Parathyroid adenoma (tissue), 2 donors: ENCODE measurements around the gene LYRM1.

Source experiments
- H2AFZ ChIP-seq: fragments of 300-600 bp; sonication (generic); one replicate; pipeline ENCODE4 v1.7.0; 2017; ENCODE audit warnings: antibody characterized with exemption, mild to moderate bottlenecking
- H3K27ac ChIP-seq: fragments of 300-600 bp; sonication (generic); one replicate; pipeline ENCODE4 v1.7.0; 2017
- H3K27me3 ChIP-seq: fragments of 300-600 bp; sonication (generic); one replicate; pipeline ENCODE4 v1.7.0; 2017; ENCODE audit warnings: low read length; ENCODE audit not compliant: control insufficient read depth, insufficient read depth
- H3K36me3 ChIP-seq: fragments of 300-600 bp; sonication (generic); one replicate; pipeline ENCODE4 v1.7.0; 2017; ENCODE audit warnings: low read length; ENCODE audit not compliant: control insufficient read depth, insufficient read depth
- H3K4me1 ChIP-seq: fragments of 300-600 bp; sonication (generic); one replicate; pipeline ENCODE4 v1.7.0; 2017; ENCODE audit warnings: control low read depth
- H3K4me2 ChIP-seq: fragments of 300-600 bp; sonication (generic); one replicate; pipeline ENCODE4 v1.7.0; 2017; ENCODE audit warnings: low read length
- H3K4me3 ChIP-seq: fragments of 300-600 bp; sonication (generic); one replicate; pipeline ENCODE4 v1.7.0; 2017; ENCODE audit warnings: low read depth, low read length
- H3K79me2 ChIP-seq: fragments of 300-600 bp; sonication (generic); one replicate; pipeline ENCODE4 v1.7.0; 2017; ENCODE audit warnings: control low read depth
- H3K9ac ChIP-seq: fragments of 300-600 bp; sonication (generic); one replicate; pipeline ENCODE4 v1.7.0; 2017; ENCODE audit warnings: mild to moderate bottlenecking
- H3K9me3 ChIP-seq: fragments of 300-600 bp; sonication (generic); one replicate; pipeline ENCODE4 v1.7.0; 2017; ENCODE audit warnings: low read length; ENCODE audit not compliant: control insufficient read depth
- TF ChIP-seq, protein P1 (sequence below): fragments of 300-600 bp; sonication (generic); IDR thresholded peaks from one replicate; pipeline ENCODE4 v1.7.0; 2017; ENCODE audit warnings: antibody characterized with exemption, mild to moderate bottlenecking
- donor health status: primary hyperparathyroidism.

LYRM1 gene

DNA sequence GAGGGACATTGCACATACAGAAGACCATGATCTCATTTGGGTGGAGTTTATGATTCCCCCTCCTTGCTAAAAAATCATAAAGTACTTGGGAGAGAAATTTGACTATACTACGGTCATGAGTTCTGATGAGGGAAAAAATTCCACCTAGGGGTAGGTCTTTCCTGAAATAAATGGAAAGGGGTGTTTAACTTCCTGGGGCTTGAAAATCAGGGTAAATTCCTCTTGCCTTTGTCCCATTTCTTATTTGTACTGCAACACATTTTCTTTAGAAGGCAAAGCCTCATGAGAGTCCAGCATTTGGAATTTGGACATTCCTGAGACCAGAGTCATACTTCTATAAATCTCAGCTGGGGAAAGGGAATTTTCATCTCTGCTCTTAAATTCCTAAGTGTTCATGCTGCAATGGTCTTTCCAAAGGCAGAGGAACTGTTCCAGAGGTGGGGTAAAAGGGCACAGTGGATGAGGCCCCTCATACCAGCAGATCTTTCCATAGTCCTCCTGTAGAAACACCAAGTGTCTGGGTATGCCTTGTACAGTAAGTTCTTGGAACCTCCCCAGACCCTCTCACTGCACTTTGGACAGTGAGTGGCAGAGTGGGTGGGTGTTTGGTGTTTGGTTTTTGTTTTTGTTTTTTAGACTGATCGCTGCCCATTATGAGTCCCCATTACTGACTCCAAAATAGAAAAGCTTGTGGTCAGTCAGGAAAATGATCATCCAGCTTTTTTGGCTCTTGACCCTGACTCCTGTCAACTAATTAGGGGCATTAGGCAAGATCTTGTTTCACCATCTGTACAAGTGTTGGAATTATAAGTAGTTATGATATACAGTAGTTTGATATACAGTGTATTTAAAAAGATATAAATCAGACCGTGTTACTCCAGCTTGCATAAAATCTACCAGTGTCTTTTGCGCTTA, 6.0 kb downstream of the LYRM1 start:
- TF ChIP-seq, protein P1, sequence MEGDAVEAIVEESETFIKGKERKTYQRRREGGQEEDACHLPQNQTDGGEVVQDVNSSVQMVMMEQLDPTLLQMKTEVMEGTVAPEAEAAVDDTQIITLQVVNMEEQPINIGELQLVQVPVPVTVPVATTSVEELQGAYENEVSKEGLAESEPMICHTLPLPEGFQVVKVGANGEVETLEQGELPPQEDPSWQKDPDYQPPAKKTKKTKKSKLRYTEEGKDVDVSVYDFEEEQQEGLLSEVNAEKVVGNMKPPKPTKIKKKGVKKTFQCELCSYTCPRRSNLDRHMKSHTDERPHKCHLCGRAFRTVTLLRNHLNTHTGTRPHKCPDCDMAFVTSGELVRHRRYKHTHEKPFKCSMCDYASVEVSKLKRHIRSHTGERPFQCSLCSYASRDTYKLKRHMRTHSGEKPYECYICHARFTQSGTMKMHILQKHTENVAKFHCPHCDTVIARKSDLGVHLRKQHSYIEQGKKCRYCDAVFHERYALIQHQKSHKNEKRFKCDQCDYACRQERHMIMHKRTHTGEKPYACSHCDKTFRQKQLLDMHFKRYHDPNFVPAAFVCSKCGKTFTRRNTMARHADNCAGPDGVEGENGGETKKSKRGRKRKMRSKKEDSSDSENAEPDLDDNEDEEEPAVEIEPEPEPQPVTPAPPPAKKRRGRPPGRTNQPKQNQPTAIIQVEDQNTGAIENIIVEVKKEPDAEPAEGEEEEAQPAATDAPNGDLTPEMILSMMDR = no peak
- H3K4me3 ChIP-seq = no peak overlapping the region

DNA sequence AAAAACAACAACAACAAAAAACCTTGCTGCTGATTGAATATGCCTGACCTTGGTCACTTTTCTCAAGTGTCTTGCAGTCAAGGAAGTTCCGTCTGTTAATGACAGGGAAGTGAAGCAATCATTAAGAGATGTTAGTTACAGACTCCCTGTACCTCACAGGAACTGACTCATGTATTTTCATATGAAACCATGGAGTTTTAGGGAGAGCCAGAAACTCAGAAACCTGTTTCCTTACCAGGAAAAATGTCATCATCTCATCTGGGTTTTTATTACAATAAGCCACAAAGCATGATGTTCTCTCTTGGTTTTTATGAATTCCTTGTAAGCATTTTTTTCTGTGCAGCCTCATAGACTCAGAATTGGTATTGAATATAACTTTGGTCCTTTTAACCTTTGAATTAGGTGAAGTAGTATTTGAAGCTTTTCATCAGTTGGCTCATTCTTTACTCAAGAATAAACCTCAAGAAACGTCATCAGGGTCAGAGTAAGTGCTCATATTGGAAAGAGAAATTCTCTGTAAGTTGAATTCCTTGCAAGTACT, 10.3 kb downstream of the LYRM1 start:
- Histone ChIP-seq H3K27me3 (no peaks in the 10 kb centered on the region), H3K27ac (peak overlapping the region; percentile 31), H3K9ac (no peak overlapping the region), H3K4me3 (no peak overlapping the region), H3K4me1 (no peaks in the 10 kb centered on the region), H3K9me3 (no peaks in the 10 kb centered on the region), H3K36me3 (no peaks in the 10 kb centered on the region), H2AFZ (no peak overlapping the region), H3K79me2 (peaks cover 35% of the 10 kb centered on the region), H3K4me2 (no peak overlapping the region)
- TF ChIP-seq, protein P1 = no peak

More for the DNA sequence above, 6.0 kb downstream of the LYRM1 start:
- no peak overlapping the region for H2AFZ ChIP-seq
- peak overlapping the region; percentile 25 for H3K27ac ChIP-seq
- H3K9ac ChIP-seq = no peak overlapping the region
- H3K4me1 ChIP-seq = peaks cover 29% of the 10 kb centered on the region
- no peak overlapping the region for H3K4me2 ChIP-seq
- no peaks in the 10 kb centered on the region for H3K27me3 ChIP-seq
- H3K79me2 ChIP-seq = peaks cover 35% of the 10 kb centered on the region
- no peaks in the 10 kb centered on the region for H3K9me3 ChIP-seq
- no peaks in the 10 kb centered on the region for H3K36me3 ChIP-seq

DNA sequence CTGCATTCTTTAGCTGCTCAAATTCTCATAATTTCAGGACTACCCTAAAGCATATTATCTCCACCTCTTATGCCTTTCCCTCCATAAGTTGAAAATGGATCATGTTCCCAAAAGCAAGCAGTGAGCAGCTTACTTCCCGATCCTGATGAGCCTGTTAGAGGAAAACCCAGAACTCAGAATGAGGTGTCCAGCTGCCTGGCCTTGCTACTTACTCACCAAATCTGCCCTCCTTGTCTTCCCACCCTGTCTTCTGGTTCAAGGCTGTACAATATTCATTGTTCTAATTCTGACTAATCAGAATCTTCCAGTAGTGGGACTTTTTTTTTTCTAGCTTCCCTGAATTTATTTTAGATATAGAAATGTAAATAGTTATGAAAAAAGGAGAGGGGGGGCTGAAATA, 10.8 kb downstream of the LYRM1 start:
- H2AFZ ChIP-seq = no peak overlapping the region
- no peaks in the 10 kb centered on the region for H3K4me1 ChIP-seq
- H3K79me2 ChIP-seq = peaks cover 32% of the 10 kb centered on the region
- H3K4me2 ChIP-seq = no peak overlapping the region
- no peak overlapping the region for H3K9ac ChIP-seq
- H3K36me3 ChIP-seq = no peaks in the 10 kb centered on the region
- H3K9me3 ChIP-seq = no peaks in the 10 kb centered on the region
- no peaks in the 10 kb centered on the region for H3K27me3 ChIP-seq
- H3K27ac ChIP-seq = peak overlapping the region; percentile 31
- TF ChIP-seq, protein P1 = no peak
- H3K4me3 ChIP-seq = no peak overlapping the region

DNA sequence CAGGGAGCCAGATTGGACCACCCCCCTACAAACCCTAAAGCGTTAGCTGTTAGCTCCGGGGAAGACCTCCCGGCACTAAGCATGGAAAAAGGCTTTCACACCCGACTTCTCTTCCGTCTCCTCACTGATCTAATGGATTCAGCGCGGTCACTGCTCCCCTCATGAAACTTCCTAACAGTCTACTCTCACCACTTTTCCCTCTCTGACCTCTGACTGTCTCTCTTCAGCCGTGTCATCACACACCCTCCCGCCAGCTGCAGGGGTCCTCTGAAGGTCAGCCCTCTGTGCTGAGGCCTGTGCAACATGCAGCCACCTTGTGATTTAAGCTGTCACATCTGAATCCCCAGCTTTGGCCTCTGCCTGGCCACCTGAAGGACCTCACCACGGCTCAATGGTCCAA, 15.7 kb downstream of the LYRM1 start:
- Histone ChIP-seq H3K79me2 (peaks cover 4% of the 10 kb centered on the region), H3K9ac (no peak overlapping the region), H3K36me3 (no peaks in the 10 kb centered on the region), H3K4me1 (no peaks in the 10 kb centered on the region), H3K9me3 (no peaks in the 10 kb centered on the region), H3K4me3 (no peak overlapping the region), H3K4me2 (no peak overlapping the region), H2AFZ (no peak overlapping the region), H3K27ac (no peak overlapping the region), H3K27me3 (no peaks in the 10 kb centered on the region)
- TF ChIP-seq, protein P1 = no peak
